Osteoblast (primary cell): Measurements from ENCODE around the gene TSPAN4. TPM values are rescaled to one million over a fixed set of nuclear protein-coding genes. Genes with fewer than 3 reads are reported as not detected.
A peak's percentile ranks its signal among the peaks of the same experiment; 100 is the strongest.

Experiments used
- DNase-seq: peaks from one replicate; pipeline ENCODE4 v3.0.0; 2011; ENCODE audit warnings: low spot score, mixed read lengths; ENCODE audit not compliant: insufficient read length; ENCODE audit errors: missing footprints
- H2AFZ ChIP-seq: 2 replicates; pipeline ENCODE4 v1.6.0; 2011; ENCODE audit warnings: mild to moderate bottlenecking, low read length
- H3K27ac ChIP-seq: 2 replicates; pipeline ENCODE4 v1.5.1; 2011; ENCODE audit warnings: mild to moderate bottlenecking, low read depth, low read length, moderate library complexity
- H3K27me3 ChIP-seq: 2 replicates; pipeline ENCODE4 v1.6.0; 2012; ENCODE audit warnings: mild to moderate bottlenecking, control low read depth, inconsistent platforms, low read length, moderate library complexity; ENCODE audit not compliant: insufficient read depth
- H3K36me3 ChIP-seq: 2 replicates; pipeline ENCODE4 v1.5.1; 2011; ENCODE audit warnings: mild to moderate bottlenecking, low read length, control low read depth, moderate library complexity; ENCODE audit not compliant: insufficient read depth
- H3K4me1 ChIP-seq: 2 replicates; pipeline ENCODE4 v1.5.1; 2011; ENCODE audit warnings: mild to moderate bottlenecking, low read length, control low read depth, moderate library complexity; ENCODE audit not compliant: insufficient read depth
- H3K4me2 ChIP-seq: 2 replicates; pipeline ENCODE4 v1.6.0; 2011; ENCODE audit warnings: mild to moderate bottlenecking, low read length; ENCODE audit not compliant: insufficient read depth
- H3K4me3 ChIP-seq: fragments of 200-600 bp; sonication (generic); 3 replicates; pipeline ENCODE4 v1.5.1; 2012; ENCODE audit warnings: mild to moderate bottlenecking, low read length, inconsistent platforms; ENCODE audit not compliant: insufficient read depth
- H3K79me2 ChIP-seq: 2 replicates; pipeline ENCODE4 v1.6.0; 2012; ENCODE audit warnings: mild to moderate bottlenecking, low read length, control low read depth, inconsistent platforms; ENCODE audit not compliant: insufficient read depth
- H3K9me3 ChIP-seq: 2 replicates; pipeline ENCODE4 v1.5.1; 2011; ENCODE audit warnings: low read depth, low read length, control low read depth
- H4K20me1 ChIP-seq: 2 replicates; pipeline ENCODE4 v1.6.0; 2012; ENCODE audit warnings: mild to moderate bottlenecking, low read length, control low read depth; ENCODE audit not compliant: insufficient read depth
- total RNA-seq: library from RNA; depleted of rRNA; stranded (reverse); fragments of >200 nt; gene quantifications from 2 replicates; pipeline ENCODE4 v1.2.3, GENCODE V29; 2012
- TF ChIP-seq, protein P1 (sequence below): IDR thresholded peaks from 2 replicates; pipeline ENCODE4 v1.5.1; 2011; ENCODE audit warnings: mild to moderate bottlenecking, low read depth, low read length, moderate library complexity; ENCODE audit errors: extremely low read depth

Gene TSPAN4
- total RNA-seq, 1 donor: 168 TPM

DNA sequence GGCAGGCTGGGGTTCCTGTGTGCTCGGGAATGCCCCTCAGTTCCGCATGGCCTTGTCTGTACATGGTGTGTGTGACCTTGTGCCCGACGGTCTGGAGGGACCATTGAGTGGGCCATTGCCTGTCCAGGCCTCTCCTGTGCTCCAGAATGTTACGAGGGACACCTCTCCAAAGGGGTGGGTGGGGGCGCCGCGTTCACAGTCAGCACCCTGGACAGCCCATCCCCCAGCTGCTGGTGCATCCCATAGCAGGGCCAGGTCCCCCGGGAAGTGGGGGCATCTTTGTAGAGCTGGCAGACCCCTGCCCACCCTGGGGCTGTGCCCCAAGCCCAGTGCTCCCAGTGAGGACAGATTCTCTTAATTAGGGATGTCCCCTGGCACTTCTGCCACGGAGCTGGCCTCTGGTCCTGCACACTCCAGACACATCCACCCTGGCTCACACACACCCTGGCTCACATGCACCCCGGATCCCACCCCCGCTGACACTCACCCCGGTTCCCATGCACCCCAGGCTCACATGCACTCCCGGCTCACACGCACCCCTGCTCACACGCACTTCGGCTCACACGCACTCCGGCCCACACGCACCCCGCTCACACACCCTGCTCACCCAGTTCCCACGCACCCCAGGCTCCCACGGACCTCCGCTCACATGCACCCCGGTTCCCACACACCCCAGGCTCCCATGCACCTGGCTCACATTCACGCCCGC lies 15.6 kb downstream of the TSPAN4 start:
- Histone ChIP-seq H3K79me2 (peaks cover 81% of the 10 kb centered on the region), H3K4me3 (no peak overlapping the region), H3K27me3 (no peaks in the 10 kb centered on the region), H3K4me1 (peaks cover 7% of the 10 kb centered on the region), H4K20me1 (peaks cover 68% of the 10 kb centered on the region), H3K4me2 (no peak overlapping the region), H2AFZ (no peak overlapping the region), H3K27ac (no peak overlapping the region), H3K36me3 (peaks cover 3% of the 10 kb centered on the region), H3K9me3 (no peaks in the 10 kb centered on the region)
- TF ChIP-seq, protein P1, sequence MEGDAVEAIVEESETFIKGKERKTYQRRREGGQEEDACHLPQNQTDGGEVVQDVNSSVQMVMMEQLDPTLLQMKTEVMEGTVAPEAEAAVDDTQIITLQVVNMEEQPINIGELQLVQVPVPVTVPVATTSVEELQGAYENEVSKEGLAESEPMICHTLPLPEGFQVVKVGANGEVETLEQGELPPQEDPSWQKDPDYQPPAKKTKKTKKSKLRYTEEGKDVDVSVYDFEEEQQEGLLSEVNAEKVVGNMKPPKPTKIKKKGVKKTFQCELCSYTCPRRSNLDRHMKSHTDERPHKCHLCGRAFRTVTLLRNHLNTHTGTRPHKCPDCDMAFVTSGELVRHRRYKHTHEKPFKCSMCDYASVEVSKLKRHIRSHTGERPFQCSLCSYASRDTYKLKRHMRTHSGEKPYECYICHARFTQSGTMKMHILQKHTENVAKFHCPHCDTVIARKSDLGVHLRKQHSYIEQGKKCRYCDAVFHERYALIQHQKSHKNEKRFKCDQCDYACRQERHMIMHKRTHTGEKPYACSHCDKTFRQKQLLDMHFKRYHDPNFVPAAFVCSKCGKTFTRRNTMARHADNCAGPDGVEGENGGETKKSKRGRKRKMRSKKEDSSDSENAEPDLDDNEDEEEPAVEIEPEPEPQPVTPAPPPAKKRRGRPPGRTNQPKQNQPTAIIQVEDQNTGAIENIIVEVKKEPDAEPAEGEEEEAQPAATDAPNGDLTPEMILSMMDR: no peak
- DNase-seq: no peak

DNA sequence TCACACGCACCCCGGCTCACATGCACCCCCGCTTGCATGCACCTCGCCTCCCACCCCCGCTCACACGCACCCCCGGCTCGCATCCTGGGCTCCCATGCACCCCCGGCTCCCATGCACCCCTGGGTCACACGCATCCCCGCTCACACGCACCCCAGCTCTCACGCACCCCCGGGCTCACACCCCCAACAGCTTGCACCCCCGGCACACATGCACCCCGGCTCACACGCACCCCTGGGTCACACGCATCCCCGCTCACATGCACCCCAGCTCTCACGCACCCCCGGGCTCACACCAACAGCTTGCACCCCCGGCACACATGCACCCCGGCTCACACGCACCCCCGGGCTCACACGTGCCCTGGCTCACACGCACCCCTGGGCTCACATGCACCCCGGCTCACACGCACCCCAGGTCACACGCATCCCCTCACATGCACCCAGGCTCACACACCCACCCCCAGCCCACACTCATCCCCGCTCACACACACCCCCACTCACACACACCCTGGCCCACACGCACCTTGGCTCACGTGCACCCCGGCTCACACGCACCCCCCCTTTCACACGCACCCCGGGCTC lies 16.2 kb downstream of the TSPAN4 start:
- Histone ChIP-seq H3K9me3 (no peaks in the 10 kb centered on the region), H2AFZ (no peak overlapping the region), H3K27ac (no peak overlapping the region), H3K27me3 (no peaks in the 10 kb centered on the region), H4K20me1 (peaks cover 64% of the 10 kb centered on the region), H3K36me3 (peaks cover 3% of the 10 kb centered on the region), H3K4me3 (no peak overlapping the region), H3K79me2 (peaks cover 75% of the 10 kb centered on the region), H3K4me2 (no peak overlapping the region), H3K4me1 (peaks cover 7% of the 10 kb centered on the region)
- TF ChIP-seq, protein P1: no peak
- DNase-seq: no peak

DNA sequence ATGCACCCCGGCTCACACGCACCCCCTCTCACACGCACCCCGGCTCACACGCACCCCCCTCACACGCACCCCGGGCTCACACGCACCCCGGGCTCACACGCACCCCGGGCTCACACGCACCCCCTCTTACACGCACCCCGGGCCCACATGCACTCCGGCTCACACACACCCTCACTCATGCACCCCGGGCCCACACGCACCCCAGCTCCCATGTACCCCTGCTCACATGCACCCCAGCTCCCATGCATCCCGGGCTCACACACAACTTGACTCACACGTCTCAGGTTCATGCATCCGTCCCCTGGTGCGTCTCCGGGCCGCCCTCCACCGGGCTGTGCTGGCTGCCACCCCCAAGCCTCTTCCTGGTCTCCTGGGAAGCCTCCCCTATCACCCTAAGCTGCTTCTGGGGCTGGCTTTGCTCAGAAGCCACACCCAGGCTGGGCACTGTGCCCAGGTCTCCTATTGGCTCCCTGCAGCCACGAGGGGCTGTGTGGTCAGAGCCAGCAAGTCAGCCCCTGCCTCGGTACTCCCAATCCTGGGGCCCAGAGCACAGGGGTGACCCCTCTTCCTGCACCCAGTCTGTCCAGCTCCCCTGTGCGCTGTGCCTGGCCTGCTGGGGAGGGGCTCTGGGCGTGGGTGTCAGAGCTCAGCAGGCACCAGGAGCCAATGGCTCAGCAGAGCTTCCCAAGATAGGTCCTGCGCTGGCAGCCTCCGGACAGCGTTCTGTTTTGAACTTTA lies 16.9 kb downstream of the TSPAN4 start:
- TF ChIP-seq, protein P1: no peak
- Histone ChIP-seq H3K27me3 (no peaks in the 10 kb centered on the region), H2AFZ (no peak overlapping the region), H3K9me3 (no peaks in the 10 kb centered on the region), H3K36me3 (peaks cover 3% of the 10 kb centered on the region), H4K20me1 (peaks cover 60% of the 10 kb centered on the region), H3K4me2 (peak overlapping the region; percentile 56), H3K27ac (peak overlapping the region; percentile 70), H3K79me2 (peaks cover 68% of the 10 kb centered on the region), H3K4me3 (peak overlapping the region; percentile 37), H3K4me1 (peaks cover 7% of the 10 kb centered on the region)
- peak; percentile 100 for DNase-seq
